Neural progenitor cell (in vitro differentiated cells): ENCODE results near the gene WWOX. TPM values are rescaled to one million over a fixed set of nuclear protein-coding genes. Genes with fewer than 3 reads are reported as not detected.

ENCODE experiments used
- DNase-seq: peaks from one replicate; pipeline ENCODE4 v3.0.0-alpha.2; 2016; ENCODE audit warnings: low spot score
- H2AFZ ChIP-seq: fragments of 200-600 bp; sonication (generic); replicated peaks from 2 replicates; pipeline ENCODE4 v1.6.1; 2016; ENCODE audit warnings: antibody characterized with exemption
- H3F3A ChIP-seq: fragments of 200-600 bp; sonication (generic); 2 replicates; pipeline ENCODE4 v1.6.1; 2016; ENCODE audit warnings: antibody characterized with exemption, low read depth
- H3K27ac ChIP-seq: fragments of 200-600 bp; sonication (generic); 2 replicates; pipeline ENCODE4 v1.5.1; 2016; ENCODE audit warnings: mild to moderate bottlenecking
- H3K27me3 ChIP-seq: fragments of 200-600 bp; sonication (generic); 2 replicates; pipeline ENCODE4 v1.6.1; 2016; ENCODE audit warnings: mild to moderate bottlenecking, moderate library complexity
- H3K36me3 ChIP-seq: fragments of 200-600 bp; sonication (generic); 2 replicates; pipeline ENCODE4 v1.5.1; 2016
- H3K4me1 ChIP-seq: fragments of 200-600 bp; sonication (generic); 2 replicates; pipeline ENCODE4 v1.6.1; 2016; ENCODE audit warnings: mixed run types
- H3K4me2 ChIP-seq: fragments of 200-600 bp; sonication (generic); 2 replicates; pipeline ENCODE4 v1.6.1; 2016
- H3K4me3 ChIP-seq: fragments of 200-600 bp; sonication (generic); 2 replicates; pipeline ENCODE4 v1.5.1; 2016
- H3K79me2 ChIP-seq: fragments of 200-600 bp; sonication (generic); 2 replicates; pipeline ENCODE4 v1.6.1; 2016; ENCODE audit warnings: low read depth
- H3K9ac ChIP-seq: fragments of 200-600 bp; sonication (generic); 2 replicates; pipeline ENCODE4 v1.6.1; 2016
- H3K9me3 ChIP-seq: fragments of 200-600 bp; sonication (generic); 2 replicates; pipeline ENCODE4 v1.5.1; 2016; ENCODE audit warnings: low read depth
- H4K20me1 ChIP-seq: fragments of 200-600 bp; sonication (generic); 2 replicates; pipeline ENCODE4 v1.6.1; 2016; ENCODE audit warnings: low read depth
- H3K27ac Mint-ChIP-seq: 3 replicates; pipeline ENCODE4 v1.8.0; 2021; ENCODE audit warnings: mixed read lengths
- H3K27me3 Mint-ChIP-seq: 2 replicates; pipeline ENCODE4 v1.8.0; 2022; ENCODE audit warnings: low read depth, mild to moderate bottlenecking, inconsistent platforms, moderate library complexity, mixed read lengths; ENCODE audit not compliant: insufficient read depth
- H3K36me3 Mint-ChIP-seq: 3 replicates; pipeline ENCODE4 v1.8.0; 2021; ENCODE audit warnings: mixed read lengths
- H3K4me1 Mint-ChIP-seq: 3 replicates; pipeline ENCODE4 v1.8.0; 2021; ENCODE audit warnings: mixed read lengths
- H3K4me3 Mint-ChIP-seq: 3 replicates; pipeline ENCODE4 v1.8.0; 2021; ENCODE audit warnings: mild to moderate bottlenecking, moderate library complexity, mixed read lengths
- H3K9me3 Mint-ChIP-seq: 3 replicates; pipeline ENCODE4 v1.8.0; 2020; ENCODE audit warnings: mixed read lengths
- CTCF ChIP-seq: fragments of 200-600 bp; sonication (generic); IDR thresholded peaks from 2 replicates; pipeline ENCODE4 v1.5.1; 2017; ENCODE audit warnings: antibody characterized with exemption, mild to moderate bottlenecking
- EZH2 ChIP-seq: fragments of 200-600 bp; sonication (generic); IDR thresholded peaks from 2 replicates; pipeline ENCODE4 v1.6.1; 2017; ENCODE audit warnings: antibody characterized with exemption, mild to moderate bottlenecking, moderate library complexity
- EZH2phosphoT487 ChIP-seq: fragments of 200-600 bp; sonication (generic); IDR thresholded peaks from 2 replicates; pipeline ENCODE4 v1.6.1; 2017; ENCODE audit warnings: antibody characterized with exemption
- total RNA-seq: library from RNA; depleted of rRNA; stranded (reverse); fragments of >200 nt; gene quantifications from 2 replicates; pipeline ENCODE4 v1.2.3, GENCODE V29; 2015; ENCODE audit warnings: low replicate concordance

WWOX gene
- total RNA-seq, 1 donor from 2014 or later = 63.7 TPM

DNA sequence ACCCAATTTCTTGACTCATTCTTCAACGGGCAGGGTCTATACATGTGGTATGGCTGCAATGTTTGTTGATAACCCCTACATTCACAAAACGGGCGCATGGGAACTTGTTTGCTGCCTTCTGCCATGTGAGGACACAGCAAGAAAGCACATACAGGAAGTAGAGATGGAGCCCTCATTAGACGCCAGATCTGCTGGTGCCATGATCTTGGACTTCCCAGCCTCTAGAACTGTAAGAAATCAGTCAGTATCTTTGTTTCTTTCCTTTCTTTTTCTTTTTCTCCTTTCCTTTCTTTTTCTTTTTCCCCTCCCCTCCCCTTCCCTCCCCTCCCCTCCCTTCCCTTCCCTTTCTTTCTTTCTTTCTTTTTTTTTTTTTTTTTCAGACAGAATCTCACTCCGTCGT lies 165.2 kb downstream of the WWOX start:
- Histone ChIP-seq H3K4me2 (no peak overlapping the region), H3K36me3 (no peaks in the 10 kb centered on the region), H3K9ac (no peak overlapping the region), H2AFZ (no peak overlapping the region), H3K27ac (no peak overlapping the region), H3K27me3 (no peaks in the 10 kb centered on the region), H3K4me3 (no peak overlapping the region), H3F3A (no peaks in the 10 kb centered on the region), H3K79me2 (no peaks in the 10 kb centered on the region), H4K20me1 (no peaks in the 10 kb centered on the region), H3K4me1 (no peaks in the 10 kb centered on the region), H3K9me3 (no peaks in the 10 kb centered on the region)
- no peak for DNase-seq
- no peak overlapping the region for H3K27ac Mint-ChIP-seq
- peaks cover 2% of the 10 kb centered on the region for H3K27me3 Mint-ChIP-seq
- H3K4me3 Mint-ChIP-seq = no peak overlapping the region
- H3K9me3 Mint-ChIP-seq = peaks cover 13% of the 10 kb centered on the region
- H3K36me3 Mint-ChIP-seq = peaks cover 11% of the 10 kb centered on the region
- TF ChIP-seq CTCF (no peak), EZH2 (no peak)
- peaks cover 4% of the 10 kb centered on the region for H3K4me1 Mint-ChIP-seq

- Histone ChIP-seq H3K27me3 (no peaks in the 10 kb centered on the region), H3F3A (no peaks in the 10 kb centered on the region), H3K9ac (no peak overlapping the region), H3K27ac (no peak overlapping the region), H3K4me2 (no peak overlapping the region), H3K4me3 (no peak overlapping the region), H3K79me2 (no peaks in the 10 kb centered on the region), H3K9me3 (no peaks in the 10 kb centered on the region), H2AFZ (no peak overlapping the region), H4K20me1 (no peaks in the 10 kb centered on the region), H3K4me1 (no peaks in the 10 kb centered on the region), H3K36me3 (no peaks in the 10 kb centered on the region)
- TF ChIP-seq EZH2 (no peak), CTCF (no peak), EZH2phosphoT487 (no peak)
- Mint-ChIP-seq H3K4me3 (no peak overlapping the region), H3K27me3 (no peaks in the 10 kb centered on the region), H3K9me3 (peaks cover 9% of the 10 kb centered on the region), H3K4me1 (no peaks in the 10 kb centered on the region), H3K36me3 (peaks cover 6% of the 10 kb centered on the region), H3K27ac (no peak overlapping the region)
- no peak for DNase-seq
Observed at GRCh38 chr16:78269256-78269655, 169.8 kb downstream of the WWOX start.

DNA sequence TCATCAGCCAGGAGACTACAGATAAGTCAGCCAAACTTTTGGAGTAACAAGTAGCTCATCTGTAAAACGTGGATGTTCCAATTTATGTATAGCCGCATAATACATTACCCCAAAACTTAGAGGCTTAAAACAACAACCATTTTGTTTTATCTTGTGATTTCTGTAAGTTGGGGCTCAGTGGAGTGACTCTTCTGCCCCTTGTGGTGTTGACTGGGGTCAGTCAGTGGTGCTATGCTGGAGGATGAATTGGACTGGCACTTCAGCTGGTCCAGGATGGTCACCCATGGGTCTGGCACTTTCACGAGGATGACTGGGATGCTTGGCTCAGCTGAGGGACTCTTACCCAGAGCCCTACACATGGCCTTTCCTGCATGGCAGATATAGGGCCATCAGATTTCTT lies 172.5 kb downstream of the WWOX start:
- H3K27ac ChIP-seq = no peak overlapping the region
- H3K36me3 Mint-ChIP-seq = peaks cover 3% of the 10 kb centered on the region
- TF ChIP-seq EZH2 (no peak), CTCF (no peak), EZH2phosphoT487 (no peak)
- peaks cover 2% of the 10 kb centered on the region for H3K9me3 Mint-ChIP-seq
- no peaks in the 10 kb centered on the region for H3K36me3 ChIP-seq
- H3K4me2 ChIP-seq = no peak overlapping the region
- H3K4me3 ChIP-seq = no peak overlapping the region
- no peaks in the 10 kb centered on the region for H3K79me2 ChIP-seq
- H2AFZ ChIP-seq = no peak overlapping the region
- no peaks in the 10 kb centered on the region for H4K20me1 ChIP-seq
- no peak for DNase-seq
- H3K27me3 ChIP-seq = no peaks in the 10 kb centered on the region
- peaks cover 21% of the 10 kb centered on the region for H3K4me1 ChIP-seq
- peaks cover 13% of the 10 kb centered on the region for H3K4me1 Mint-ChIP-seq
- no peaks in the 10 kb centered on the region for H3K27me3 Mint-ChIP-seq
- no peak overlapping the region for H3K27ac Mint-ChIP-seq
- H3F3A ChIP-seq = peaks cover 16% of the 10 kb centered on the region
- no peaks in the 10 kb centered on the region for H3K9me3 ChIP-seq
- no peak overlapping the region for H3K4me3 Mint-ChIP-seq
- H3K9ac ChIP-seq = no peak overlapping the region

GRCh38 chr16:78274771-78275170 lies 175.3 kb downstream of the WWOX start:
- peaks cover 26% of the 10 kb centered on the region for H3F3A ChIP-seq
- Mint-ChIP-seq H3K9me3 (peaks cover 2% of the 10 kb centered on the region), H3K4me3 (no peak overlapping the region), H3K27me3 (no peaks in the 10 kb centered on the region), H3K4me1 (peaks cover 18% of the 10 kb centered on the region), H3K27ac (no peak overlapping the region), H3K36me3 (peaks cover 2% of the 10 kb centered on the region)
- peaks cover 46% of the 10 kb centered on the region for H3K4me1 ChIP-seq
- no peak overlapping the region for H2AFZ ChIP-seq
- H3K27ac ChIP-seq = no peak overlapping the region
- no peaks in the 10 kb centered on the region for H3K9me3 ChIP-seq
- H3K79me2 ChIP-seq = no peaks in the 10 kb centered on the region
- H3K36me3 ChIP-seq = no peaks in the 10 kb centered on the region
- H3K27me3 ChIP-seq = no peaks in the 10 kb centered on the region
- TF ChIP-seq EZH2phosphoT487 (no peak), EZH2 (no peak), CTCF (no peak)
- H3K9ac ChIP-seq = no peak overlapping the region
- H4K20me1 ChIP-seq = no peaks in the 10 kb centered on the region
- no peak overlapping the region for H3K4me3 ChIP-seq
- H3K4me2 ChIP-seq = peak overlapping the region; percentile 36
- no peak for DNase-seq
